ENCODE data around the gene MPND.
"Not testable (repeated sequence)": the region's sequence is repeated elsewhere in the genome, so short reads cannot be mapped to it uniquely, and the experiment has no call there.

The MPND gene

GRCh38 chr19:4347521-4347920 is 4.2 kb downstream of the MPND start:
- DNase-seq (ENCODE audit: low spot score), result no peak
- in situ Hi-C loops (cut with MboI; ENCODE audit: low pct_unique_long_range_greater_than_20kb, low sequenced_read_pairs, unreplicated experiment), result no loop called here

GRCh38 chr19:4349225-4349624 is 5.9 kb downstream of the MPND start:
- DNase-seq (ENCODE audit: low spot score); in situ Hi-C loops (cut with MboI; ENCODE audit: low pct_unique_long_range_greater_than_20kb, low sequenced_read_pairs, unreplicated experiment): not testable (repeated sequence)

More at GRCh38 chr19:4347521-4347920, 4.2 kb downstream of the MPND start:
- TF ChIP-seq CTCF (IDR thresholded peaks at IDR 0.05; ENCODE audit: extremely low read depth, insufficient read depth, missing control alignments), result no peak

- in situ Hi-C loops (cut with MboI; ENCODE audit: low pct_unique_long_range_greater_than_20kb, low sequenced_read_pairs, unreplicated experiment), result loop anchor here (10.0 kb wide), 1 partner anchor 75 kb away; the partner anchor contains the start of gene SHD
- no peak for DNase-seq (ENCODE audit: low spot score)
- no peak for TF ChIP-seq CTCF (IDR thresholded peaks at IDR 0.05; ENCODE audit: extremely low read depth, insufficient read depth, missing control alignments)
Observed at GRCh38 chr19:4350111-4350510, 6.7 kb downstream of the MPND start.

- no peak for TF ChIP-seq CTCF (IDR thresholded peaks at IDR 0.05; ENCODE audit: extremely low read depth, insufficient read depth, missing control alignments)
- in situ Hi-C loops (cut with MboI; ENCODE audit: low pct_unique_long_range_greater_than_20kb, low sequenced_read_pairs, unreplicated experiment), result loop anchor here (10.0 kb wide), 1 partner anchor 76 kb away; the partner anchor contains the start of gene SHD
Observed at GRCh38 chr19:4350726-4351125, 7.4 kb downstream of the MPND start.

GRCh38 chr19:4352701-4353121 is 9.3 kb downstream of the MPND start:
- in situ Hi-C loops (cut with MboI; ENCODE audit: low pct_unique_long_range_greater_than_20kb, low sequenced_read_pairs, unreplicated experiment), result loop anchor here (10.0 kb wide), 1 partner anchor 78 kb away; the partner anchor contains the start of gene SHD
- peak; percentile 79 for DNase-seq (ENCODE audit: low spot score)
- TF ChIP-seq CTCF (IDR thresholded peaks at IDR 0.05; ENCODE audit: extremely low read depth, insufficient read depth, missing control alignments), result peak; percentile 87

More at GRCh38 chr19:4350726-4351125, 7.4 kb downstream of the MPND start:
- no peak for DNase-seq (ENCODE audit: low spot score)

GRCh38 chr19:4354282-4354681 is 10.9 kb downstream of the MPND start:
- no peak for TF ChIP-seq CTCF (IDR thresholded peaks at IDR 0.05; ENCODE audit: extremely low read depth, insufficient read depth, missing control alignments)
- DNase-seq (ENCODE audit: low spot score), result no peak
- in situ Hi-C loops (cut with MboI; ENCODE audit: low pct_unique_long_range_greater_than_20kb, low sequenced_read_pairs, unreplicated experiment), result loop anchor here (10.0 kb wide), 1 partner anchor 79 kb away; the partner anchor contains the start of gene SHD

- in situ Hi-C loops (cut with MboI; ENCODE audit: low pct_unique_long_range_greater_than_20kb, low sequenced_read_pairs, unreplicated experiment), result loop anchor here (10.0 kb wide), 1 partner anchor 80 kb away; the partner anchor contains the start of gene SHD
- no peak for TF ChIP-seq CTCF (IDR thresholded peaks at IDR 0.05; ENCODE audit: extremely low read depth, insufficient read depth, missing control alignments)
- no peak for DNase-seq (ENCODE audit: low spot score)
Observed at GRCh38 chr19:4354897-4355296, 11.5 kb downstream of the MPND start.
